ENCODE results near the gene MIA. TPM values are rescaled to one million over a fixed set of nuclear protein-coding genes. Genes with fewer than 3 reads are reported as not detected.

The MIA gene
- total and polyA plus RNA-seq, 9 of the 15 experiments (the other 6 are each of a cell fraction or from before 2014, with no cell fraction given) = 0.21 TPM; not detected in 8

GRCh38 chr19:40750058-40750873 is 25.1 kb upstream of the MIA start, which contains the start of gene ACTMAP (continued):
- TF ChIP-seq CHD7 (IDR thresholded peaks at IDR 0.05; ENCODE audit: low read depth, low read length) (no peak), KDM5B (IDR thresholded peaks at IDR 0.05; ENCODE audit: insufficient replicate concordance, low read depth, low read length) (peak; percentile 18), MITF (IDR thresholded peaks at IDR 0.05) (peak; percentile 85; the same call in 1 of the 2 replicates), THRB (CRISPR knock-in tag; conservative IDR thresholded peaks at IDR 0.05) (peak; percentile 64), ZNF77 (CRISPR knock-in tag; IDR thresholded peaks at IDR 0.05) (no peak), SRSF9 (IDR thresholded peaks at IDR 0.05; ENCODE audit: borderline replicate concordance, low read depth, low read length) (no peak), RHOXF2B (CRISPR knock-in tag; conservative IDR thresholded peaks at IDR 0.05) (peak; percentile 69; the same call in 1 of the 2 replicates), ZNF740 (CRISPR knock-in tag; IDR thresholded peaks at IDR 0.05) (no peak), ZNF740 (tag; IDR thresholded peaks at IDR 0.05) (peak in 1 of 2 experiments; percentile 81; a peak in 1 of 4 replicates), ZNF644 (tag; IDR thresholded peaks at IDR 0.05; ENCODE audit: low read depth) (peak; percentile 81)

Data from K562 (cell line).